ENCODE data around the gene SLC2A4RG. TPM values are rescaled to one million over a fixed set of nuclear protein-coding genes. Genes with fewer than 3 reads are reported as not detected.
"Not testable (repeated sequence)": the region's sequence is repeated elsewhere in the genome, so short reads cannot be mapped to it uniquely, and the experiment has no call there.

SLC2A4RG gene
- total and polyA plus RNA-seq, 8 donors, result 25.8 to 67.1 (median 33.4) TPM

DNA sequence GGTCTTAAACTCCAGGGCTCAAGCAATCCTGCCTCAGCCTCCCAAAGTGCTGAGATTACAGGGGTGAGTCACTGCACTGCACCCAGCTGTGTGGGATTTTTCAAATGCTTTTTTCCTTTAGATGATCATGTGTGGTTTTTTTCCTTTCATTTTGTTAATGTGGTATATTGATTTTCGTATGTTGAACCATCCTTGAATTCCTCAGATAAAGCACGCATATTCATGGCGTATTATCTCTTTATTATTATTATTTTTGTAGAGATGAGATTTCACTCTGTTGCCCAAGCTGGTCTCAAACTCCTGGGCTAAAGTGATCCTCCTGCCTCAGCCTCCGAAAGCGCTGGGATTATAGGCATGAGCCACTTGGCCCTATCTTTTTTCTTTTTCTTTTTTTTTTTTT lies 24.7 kb upstream of the SLC2A4RG start:
- H3K27me3 ChIP-seq, result no peaks in the 10 kb centered on the region
- intact Hi-C loops (cut with DNase I), result no loop called here
- no peaks in the 10 kb centered on the region for H3K4me1 ChIP-seq
- H3K4me3 ChIP-seq, result no peak overlapping the region
- no peak for ATAC-seq
- H3K9me3 ChIP-seq, result no peaks in the 10 kb centered on the region
- DNase-seq, result no peak
- TF ChIP-seq, protein P1, sequence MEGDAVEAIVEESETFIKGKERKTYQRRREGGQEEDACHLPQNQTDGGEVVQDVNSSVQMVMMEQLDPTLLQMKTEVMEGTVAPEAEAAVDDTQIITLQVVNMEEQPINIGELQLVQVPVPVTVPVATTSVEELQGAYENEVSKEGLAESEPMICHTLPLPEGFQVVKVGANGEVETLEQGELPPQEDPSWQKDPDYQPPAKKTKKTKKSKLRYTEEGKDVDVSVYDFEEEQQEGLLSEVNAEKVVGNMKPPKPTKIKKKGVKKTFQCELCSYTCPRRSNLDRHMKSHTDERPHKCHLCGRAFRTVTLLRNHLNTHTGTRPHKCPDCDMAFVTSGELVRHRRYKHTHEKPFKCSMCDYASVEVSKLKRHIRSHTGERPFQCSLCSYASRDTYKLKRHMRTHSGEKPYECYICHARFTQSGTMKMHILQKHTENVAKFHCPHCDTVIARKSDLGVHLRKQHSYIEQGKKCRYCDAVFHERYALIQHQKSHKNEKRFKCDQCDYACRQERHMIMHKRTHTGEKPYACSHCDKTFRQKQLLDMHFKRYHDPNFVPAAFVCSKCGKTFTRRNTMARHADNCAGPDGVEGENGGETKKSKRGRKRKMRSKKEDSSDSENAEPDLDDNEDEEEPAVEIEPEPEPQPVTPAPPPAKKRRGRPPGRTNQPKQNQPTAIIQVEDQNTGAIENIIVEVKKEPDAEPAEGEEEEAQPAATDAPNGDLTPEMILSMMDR (IDR thresholded peaks at IDR 0.05), result no peak
- H3K36me3 ChIP-seq, result peaks cover 2 to 8% (median 4%) of the 10 kb centered on the region in 3 donors
- FAIRE-seq, result no peak
- WGBS, 2 donors, result 96 to 98% methylated on average over 5 of the region's 5 CpGs
- H3K27ac ChIP-seq, result no peak overlapping the region

DNA sequence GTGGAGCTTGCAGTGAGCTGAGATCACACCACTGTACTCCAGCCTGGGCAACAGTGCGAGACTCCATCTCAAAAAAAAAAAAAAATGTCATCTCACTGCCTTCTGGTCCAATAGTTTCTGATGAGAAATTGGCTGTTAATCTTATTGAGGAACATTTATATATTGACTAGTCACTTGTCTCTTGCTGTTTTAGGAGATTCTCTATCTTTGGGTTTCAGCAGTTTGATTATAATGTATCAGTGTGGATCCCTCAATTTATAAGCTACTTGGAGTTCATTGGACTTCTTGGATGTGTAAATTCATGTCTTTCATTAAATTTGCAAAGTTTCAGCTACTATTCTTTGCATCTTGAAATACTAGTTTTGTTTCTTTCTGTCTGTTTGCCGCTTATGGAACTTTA lies 20.6 kb upstream of the SLC2A4RG start:
- no peak for FAIRE-seq
- 100% methylated on average over 1 to 2 of the region's 2 CpGs for WGBS, 2 donors

DNA sequence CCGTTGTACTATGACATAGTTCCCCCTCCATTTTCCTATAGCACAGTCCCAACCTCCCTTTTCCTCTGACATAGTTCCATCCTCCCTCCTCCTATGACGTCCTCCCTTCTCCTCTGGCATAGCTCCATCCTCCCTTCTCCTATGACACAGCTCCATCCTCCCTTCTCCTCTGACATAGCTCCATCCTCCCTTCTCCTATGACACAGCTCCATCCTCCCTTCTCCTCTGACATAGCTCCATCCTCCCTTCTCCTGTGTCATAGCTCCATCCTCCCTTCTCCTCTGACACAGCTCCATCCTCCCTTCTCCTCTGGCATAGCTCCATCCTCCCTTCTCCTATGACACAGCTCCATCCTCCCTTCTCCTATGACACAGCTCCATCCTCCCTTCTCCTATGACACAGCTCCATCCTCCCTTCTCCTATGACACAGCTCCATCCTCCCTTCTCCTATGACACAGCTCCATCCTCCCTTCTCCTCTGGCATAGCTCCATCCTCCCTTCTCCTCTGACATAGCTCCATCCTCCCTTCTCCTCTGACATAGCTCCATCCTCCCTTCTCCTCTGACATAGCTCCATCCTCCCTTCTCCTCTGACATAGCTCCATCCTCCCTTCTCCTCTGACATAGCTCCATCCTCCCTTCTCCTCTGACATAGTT lies 16.5 kb upstream of the SLC2A4RG start:
- H3K27me3 ChIP-seq; FAIRE-seq; intact Hi-C loops (cut with DNase I); H3K9me3 ChIP-seq; H3K4me1 ChIP-seq; DNase-seq; ATAC-seq; H3K36me3 ChIP-seq; H3K27ac ChIP-seq; H3K4me3 ChIP-seq: not testable (repeated sequence)
- WGBS, 2 donors, result 82 to 98% methylated on average over 2 of the region's 2 CpGs

More for the DNA sequence above, 20.6 kb upstream of the SLC2A4RG start:
- Histone ChIP-seq H3K36me3 (peaks cover 0 to 3% (median 0%) of the 10 kb centered on the region in 3 donors), H3K9me3 (no peaks in the 10 kb centered on the region), H3K27me3 (no peaks in the 10 kb centered on the region), H3K4me3 (no peak overlapping the region), H3K27ac (no peak overlapping the region), H3K4me1 (no peaks in the 10 kb centered on the region)
- ATAC-seq, result no peak
- TF ChIP-seq, protein P1 (IDR thresholded peaks at IDR 0.05), result no peak
- intact Hi-C loops (cut with DNase I), result no loop called here
- no peak for DNase-seq

DNA sequence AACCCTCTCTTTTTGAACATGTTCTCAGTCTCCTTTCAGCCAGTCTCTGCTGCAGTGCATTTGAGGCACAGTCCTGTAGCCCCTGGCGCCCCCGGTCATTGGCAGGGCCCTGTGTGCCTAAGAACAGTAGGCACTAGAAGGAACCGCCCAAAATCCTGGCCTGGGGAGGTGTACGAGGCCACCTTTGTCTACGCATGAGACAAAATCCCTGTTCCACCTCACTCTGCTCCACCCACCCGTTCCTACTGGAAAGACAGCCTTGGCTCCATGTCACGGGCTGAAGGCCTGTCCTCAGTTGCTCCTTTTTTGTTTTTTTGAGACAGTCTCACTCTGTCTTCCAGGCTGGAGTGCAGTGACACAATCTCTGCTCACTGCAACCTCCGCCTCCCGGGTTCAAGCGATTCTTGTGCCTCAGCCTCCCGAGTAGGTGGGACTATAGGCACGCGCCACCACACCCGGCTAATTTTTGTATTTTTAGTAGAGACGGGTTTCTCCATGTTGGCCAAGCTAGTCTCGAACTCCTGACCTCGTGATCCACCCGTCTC lies 9.3 kb upstream of the SLC2A4RG start:
- ATAC-seq; H3K4me3 ChIP-seq; H3K9me3 ChIP-seq; intact Hi-C loops (cut with DNase I); H3K27ac ChIP-seq; FAIRE-seq; H3K27me3 ChIP-seq; DNase-seq; H3K4me1 ChIP-seq: not testable (repeated sequence)
- H3K36me3 ChIP-seq, result peaks cover 0 to 11% (median 0%) of the 10 kb centered on the region in 3 donors
- 94 to 96% methylated on average over 18 of the region's 18 CpGs for WGBS, 2 donors

DNA sequence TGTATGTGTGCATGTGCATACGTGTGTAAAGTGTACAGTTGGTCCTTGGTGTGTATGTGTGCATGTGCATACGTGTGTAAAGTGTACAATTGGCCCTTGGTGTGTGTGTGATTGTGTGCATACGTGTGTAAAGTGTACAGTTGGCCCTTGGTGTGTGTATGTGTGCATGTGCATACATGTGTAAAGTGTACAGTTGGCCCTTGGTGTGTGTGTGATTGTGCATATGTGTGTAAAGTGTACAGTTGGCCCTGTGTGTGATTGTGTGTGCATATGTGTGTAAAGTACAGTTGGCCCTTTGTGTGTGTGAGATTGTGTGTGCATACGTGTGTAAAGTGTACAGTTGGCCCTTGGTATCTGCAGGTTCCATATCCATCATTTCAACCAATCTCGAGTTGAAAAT lies 8.2 kb upstream of the SLC2A4RG start:
- no peak for DNase-seq
- peaks cover 0 to 5% (median 0%) of the 10 kb centered on the region in 3 donors for H3K4me1 ChIP-seq
- H3K27ac ChIP-seq, result no peak overlapping the region
- intact Hi-C loops (cut with DNase I), result no loop called here
- H3K27me3 ChIP-seq, result no peaks in the 10 kb centered on the region
- H3K9me3 ChIP-seq, result no peaks in the 10 kb centered on the region
- WGBS, 2 donors, result 68 to 71% methylated on average over 4 to 5 of the region's 5 CpGs
- H3K4me3 ChIP-seq, result no peak overlapping the region
- H3K36me3 ChIP-seq, result peaks cover 0 to 16% (median 0%) of the 10 kb centered on the region in 3 donors
- no peak for ATAC-seq
- TF ChIP-seq, protein P1 (IDR thresholded peaks at IDR 0.05), result no peak
- no peak for FAIRE-seq

Measured in pancreas (tissue), 10 donors.